Renal cortical epithelial cell (primary cell): ENCODE data around the gene UCP1. TPM values are rescaled to one million over a fixed set of nuclear protein-coding genes. Genes with fewer than 3 reads are reported as not detected.
"Not testable (repeated sequence)": the region's sequence is repeated elsewhere in the genome, so short reads cannot be mapped to it uniquely, and the experiment has no call there.

Experiments
- DNase-seq: peaks from one replicate; pipeline ENCODE4 v3.0.0-alpha.2; 2011; ENCODE audit warnings: low read depth
- total RNA-seq: library from RNA; depleted of rRNA; stranded (reverse); fragments of >200 nt; gene quantifications from 2 replicates; pipeline ENCODE4 v1.2.3, GENCODE V29; 2014

The UCP1 gene
- total RNA-seq, 1 donor from 2014 or later: not detected

DNA sequence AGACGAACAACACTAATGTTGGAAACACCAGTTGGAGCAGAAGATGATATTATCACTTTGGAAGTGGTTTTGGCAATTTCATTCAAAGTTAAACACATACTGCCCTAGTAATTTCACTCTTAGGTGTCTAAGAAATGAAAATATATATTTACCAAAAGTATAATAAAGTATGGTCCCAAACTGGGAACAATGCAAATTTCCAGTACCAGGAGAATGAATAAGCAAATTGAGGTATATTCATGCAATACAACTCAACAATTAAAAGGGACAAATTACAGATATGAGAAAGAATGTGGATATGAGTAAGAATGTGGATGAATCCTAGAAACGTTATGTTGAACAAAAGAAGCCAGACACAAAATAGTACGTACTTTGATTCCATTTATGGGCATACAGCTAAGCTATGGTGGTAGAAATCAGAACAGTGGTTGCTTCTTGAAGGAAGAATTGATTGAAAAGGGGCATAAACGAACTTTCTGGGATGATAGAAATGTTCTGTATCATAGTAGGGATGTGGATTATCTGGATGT, 34.7 kb downstream of the UCP1 start:
- DNase-seq: no peak

DNA sequence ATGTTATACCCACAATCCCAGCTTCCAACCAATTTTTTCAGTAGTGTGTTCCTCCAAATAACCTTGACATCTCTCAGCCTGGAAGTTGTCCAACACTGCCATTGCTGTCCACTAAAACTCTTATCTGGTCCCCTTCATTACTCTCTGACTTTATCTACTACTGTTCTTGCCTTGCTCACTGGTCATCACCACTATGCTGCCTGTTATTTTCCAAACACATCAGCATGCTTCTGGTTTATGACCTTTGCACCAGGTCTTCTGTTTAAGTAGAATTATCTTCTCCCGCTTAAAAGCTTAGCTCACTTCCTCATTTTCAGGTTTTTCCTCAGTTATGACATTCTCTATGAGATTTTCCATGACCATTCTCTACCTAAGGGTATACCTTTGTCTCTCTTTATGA, 39.3 kb downstream of the UCP1 start:
- DNase-seq: no peak

- peak; percentile 91 for DNase-seq
Observed at GRCh38 chr4:140523857-140524742, 44.7 kb downstream of the UCP1 start, which contains the start of gene ELMOD2. ELMOD2 (plus strand) TSS chr4:140524168; CDS start chr4:140525429, 1,261 bp downstream.

GRCh38 chr4:140523370-140523856, 45.3 kb downstream of the UCP1 start:
- no peak for DNase-seq

GRCh38 chr4:140515423-140515822, 53.3 kb downstream of the UCP1 start:
- DNase-seq: no peak

DNA sequence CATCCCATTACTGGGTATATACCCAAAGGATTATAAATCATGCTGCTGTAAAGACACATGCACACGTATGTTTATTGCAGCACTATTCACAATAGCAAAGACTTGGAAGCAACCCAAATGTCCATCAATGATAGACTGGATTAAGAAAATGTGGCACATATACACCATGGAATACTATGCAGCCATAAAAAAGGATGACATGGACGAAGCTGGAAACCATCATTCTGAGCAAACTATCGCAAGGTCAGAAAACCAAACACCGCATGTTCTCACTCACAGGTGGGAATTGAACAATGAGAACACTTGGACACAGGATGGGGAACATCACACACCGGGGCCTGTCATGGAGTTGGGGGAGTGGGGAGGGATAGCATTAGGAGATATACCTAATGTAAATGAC, 55.0 kb downstream of the UCP1 start:
- not testable (repeated sequence) for DNase-seq

Other genes starting within 250 kb of the UCP1 start
- gene SCOC, start 195.3 kb downstream of the UCP1 start, total RNA-seq: 121 and 130 TPM in 2 replicates
- gene CLGN, start 141.3 kb downstream of the UCP1 start, total RNA-seq: 2.0 and 4.7 TPM in 2 replicates
- not detected in 2 replicates for gene MGAT4D, start 70.7 kb downstream of the UCP1 start, total RNA-seq
- 52.8 and 62.6 TPM in 2 replicates for gene ELMOD2, start 44.8 kb downstream of the UCP1 start, total RNA-seq
- gene TBC1D9, start 187.4 kb upstream of the UCP1 start, total RNA-seq: 37.5 and 70.1 TPM in 2 replicates